Stomach (tissue), 9 donors: ENCODE results near the gene SMAD2. TPM values are rescaled to one million over a fixed set of nuclear protein-coding genes. Genes with fewer than 3 reads are reported as not detected.
"Not testable (repeated sequence)": the region's sequence is repeated elsewhere in the genome, so short reads cannot be mapped to it uniquely, and the experiment has no call there.

Experiments used
- DNase-seq, 2 donors: peaks; one replicate each; pipeline versions ENCODE4 v3.0.0 to v3.0.0-alpha.2; 2013 to 2019
- H3K27ac ChIP-seq, 5 donors: fragments of 200-600 bp in 4 of 5; sonication (generic) in 4 of 5; one replicate each; pipeline ENCODE4 v1.5.1; 2013 to 2019; ENCODE audit warnings: mild to moderate bottlenecking in 1 of 5, moderate library complexity in 1 of 5
- H3K27me3 ChIP-seq, 3 donors: fragments of 200-600 bp; sonication (generic); one replicate each; pipeline ENCODE4 v1.5.1; 2017 to 2019; ENCODE audit warnings: mixed run types in 1 of 3
- H3K36me3 ChIP-seq, 4 donors: fragments of 200-600 bp; sonication (generic); 1 replicate in 3 of 4; 2 replicates in 1 of 4; pipeline ENCODE4 v1.5.1; 2016 to 2019
- H3K4me1 ChIP-seq, 4 donors: fragments of 200-600 bp; sonication (generic); one replicate each; pipeline ENCODE4 v1.5.1; 2016 to 2019
- H3K4me3 ChIP-seq, 4 donors: fragments of 200-600 bp; sonication (generic) in 3 of 4; one replicate each; pipeline ENCODE4 v1.5.1; 2016 to 2019; ENCODE audit warnings: mild to moderate bottlenecking in 1 of 4
- H3K9me3 ChIP-seq, 4 donors: fragments of 200-600 bp; sonication (generic); one replicate each; pipeline ENCODE4 v1.5.1; 2016 to 2019
- CTCF ChIP-seq, 7 experiments: fragments of 450-650 bp in 4 of 7; fragments of 200-600 bp in 3 of 7; sonication (generic) in 3 of 7; IDR thresholded peaks; one replicate each; pipeline ENCODE4 v1.5.1; 2016 to 2019; ENCODE audit warnings: antibody characterized with exemption in 7 of 7, control low read depth in 2 of 7, mild to moderate bottlenecking in 1 of 7
- EP300 ChIP-seq: sonication (generic); formaldehyde crosslinking; IDR thresholded peaks from one replicate; pipeline ENCODE4 v1.6.1; 2017; ENCODE audit warnings: antibody characterized with exemption
- POLR2A ChIP-seq, 4 donors: fragments of 450-650 bp; IDR thresholded peaks; one replicate each; pipeline ENCODE4 v1.6.1; 2016; ENCODE audit warnings: antibody characterized with exemption in 4 of 4, control low read depth in 2 of 4, mild to moderate bottlenecking in 1 of 4, moderate library complexity in 1 of 4
- POLR2AphosphoS5 ChIP-seq, 3 donors: sonication (generic); formaldehyde crosslinking; IDR thresholded peaks; one replicate each; pipeline ENCODE4 v1.6.1; 2016; ENCODE audit warnings: antibody characterized with exemption in 3 of 3
- WGBS, 5 donors: extraction: QIAGEN DNeasy Blood & Tissue Kit in 3 of 5; methylation state at CpG; one replicate each; pipeline versions ENCODE4 v1.1.5 to v1.1.7; 2013 to 2018; 5-methylcytosine and 5-hydroxymethylcytosine counted together
- intact Hi-C: fragments of 100-400 bp; cut with DNase I; formaldehyde crosslinking; loops from one replicate; pipeline ENCODE4 v1.15.1; 2023; ENCODE audit warnings: low total_unique reads
- polyA plus RNA-seq, 3 donors: library from polyadenylated mRNA; stranded (reverse); fragments of 200-250 nt; gene quantifications; one replicate each; pipeline ENCODE4 v1.2.3, GENCODE V29; 2013
- small RNA-seq, 4 donors: library from RNA; depleted of rRNA; stranded (forward); fragments of <200 nt; gene quantifications; one replicate each; pipeline ENCODE3, GENCODE V24; 2016
- total RNA-seq, 5 donors: library from RNA; depleted of rRNA; stranded (reverse); fragments of >200 nt; gene quantifications; one replicate each; pipeline versions ENCODE4 v1.1.0 to v1.2.3, GENCODE V29; 2014 to 2016
- donor health status: healthy with polysubstance abuse.
- donor health status: Bipolar disorder and iron deficiency.
- donor health status: healthy.

The SMAD2 gene
- total and polyA plus RNA-seq, 8 donors: 18.9 to 233 (median 46.3) TPM

- H3K9me3 ChIP-seq: no peaks in the 10 kb centered on the region
- no peaks in the 10 kb centered on the region for H3K36me3 ChIP-seq
- intact Hi-C loops: no loop called here
- TF ChIP-seq POLR2A (IDR thresholded peaks at IDR 0.05) (no peak), CTCF (IDR thresholded peaks at IDR 0.05) (no peak), POLR2AphosphoS5 (IDR thresholded peaks at IDR 0.05) (no peak), EP300 (no peak)
- H3K4me3 ChIP-seq: no peak overlapping the region
- no peaks in the 10 kb centered on the region for H3K4me1 ChIP-seq
- 70 to 79% (median 76%) methylated on average over 2 of the region's 2 CpGs for WGBS, 5 donors
- no peak for DNase-seq
- H3K27me3 ChIP-seq: no peaks in the 10 kb centered on the region
- H3K27ac ChIP-seq: no peak overlapping the region
Measured at GRCh38 chr18:47767699-47768098, 162.8 kb downstream of the SMAD2 start.

GRCh38 chr18:47767198-47767597 lies 163.3 kb downstream of the SMAD2 start:
- DNase-seq, intact Hi-C loops, H3K4me1 ChIP-seq, H3K27ac ChIP-seq, H3K4me3 ChIP-seq, H3K9me3 ChIP-seq, H3K36me3 ChIP-seq, H3K27me3 ChIP-seq: not testable (repeated sequence)
- WGBS, 5 donors: 94 to 96% (median 95%) methylated on average over 3 of the region's 3 CpGs

Small RNA genes within 50 kb of the gene (small RNA-seq; reads per million reads assigned to genes)
- gene AC120349.2 (0 reads per million in 4 donors), gene MTCO2P2 (0 reads per million in 4 donors)
